Stomach (tissue), 9 donors: ENCODE data around the gene SEMA5A. TPM values are rescaled to one million over a fixed set of nuclear protein-coding genes. Genes with fewer than 3 reads are reported as not detected.

Experiments
- DNase-seq, 2 donors: peaks; one replicate each; pipeline versions ENCODE4 v3.0.0 to v3.0.0-alpha.2; 2013 to 2019
- H3K27ac ChIP-seq, 5 donors: fragments of 200-600 bp in 4 of 5; sonication (generic) in 4 of 5; one replicate each; pipeline ENCODE4 v1.5.1; 2013 to 2019; ENCODE audit warnings: mild to moderate bottlenecking in 1 of 5, moderate library complexity in 1 of 5
- H3K27me3 ChIP-seq, 3 donors: fragments of 200-600 bp; sonication (generic); one replicate each; pipeline ENCODE4 v1.5.1; 2017 to 2019; ENCODE audit warnings: mixed run types in 1 of 3
- H3K36me3 ChIP-seq, 4 donors: fragments of 200-600 bp; sonication (generic); 1 replicate in 3 of 4; 2 replicates in 1 of 4; pipeline ENCODE4 v1.5.1; 2016 to 2019
- H3K4me1 ChIP-seq, 4 donors: fragments of 200-600 bp; sonication (generic); one replicate each; pipeline ENCODE4 v1.5.1; 2016 to 2019
- H3K4me3 ChIP-seq, 4 donors: fragments of 200-600 bp; sonication (generic) in 3 of 4; one replicate each; pipeline ENCODE4 v1.5.1; 2016 to 2019; ENCODE audit warnings: mild to moderate bottlenecking in 1 of 4
- H3K9me3 ChIP-seq, 4 donors: fragments of 200-600 bp; sonication (generic); one replicate each; pipeline ENCODE4 v1.5.1; 2016 to 2019
- CTCF ChIP-seq, 7 experiments: fragments of 450-650 bp in 4 of 7; fragments of 200-600 bp in 3 of 7; sonication (generic) in 3 of 7; IDR thresholded peaks; one replicate each; pipeline ENCODE4 v1.5.1; 2016 to 2019; ENCODE audit warnings: antibody characterized with exemption in 7 of 7, control low read depth in 2 of 7, mild to moderate bottlenecking in 1 of 7
- EP300 ChIP-seq: sonication (generic); formaldehyde crosslinking; IDR thresholded peaks from one replicate; pipeline ENCODE4 v1.6.1; 2017; ENCODE audit warnings: antibody characterized with exemption
- POLR2A ChIP-seq, 4 donors: fragments of 450-650 bp; IDR thresholded peaks; one replicate each; pipeline ENCODE4 v1.6.1; 2016; ENCODE audit warnings: antibody characterized with exemption in 4 of 4, control low read depth in 2 of 4, mild to moderate bottlenecking in 1 of 4, moderate library complexity in 1 of 4
- POLR2AphosphoS5 ChIP-seq, 3 donors: sonication (generic); formaldehyde crosslinking; IDR thresholded peaks; one replicate each; pipeline ENCODE4 v1.6.1; 2016; ENCODE audit warnings: antibody characterized with exemption in 3 of 3
- WGBS, 5 donors: extraction: QIAGEN DNeasy Blood & Tissue Kit in 3 of 5; methylation state at CpG; one replicate each; pipeline versions ENCODE4 v1.1.5 to v1.1.7; 2013 to 2018; 5-methylcytosine and 5-hydroxymethylcytosine counted together
- intact Hi-C: fragments of 100-400 bp; cut with DNase I; formaldehyde crosslinking; loops from one replicate; pipeline ENCODE4 v1.15.1; 2023; ENCODE audit warnings: low total_unique reads
- polyA plus RNA-seq, 3 donors: library from polyadenylated mRNA; stranded (reverse); fragments of 200-250 nt; gene quantifications; one replicate each; pipeline ENCODE4 v1.2.3, GENCODE V29; 2013
- total RNA-seq, 5 donors: library from RNA; depleted of rRNA; stranded (reverse); fragments of >200 nt; gene quantifications; one replicate each; pipeline versions ENCODE4 v1.1.0 to v1.2.3, GENCODE V29; 2014 to 2016
- donor health status: healthy with polysubstance abuse.
- donor health status: Bipolar disorder and iron deficiency.
- donor health status: healthy.

The SEMA5A gene
- total and polyA plus RNA-seq, 8 donors, result 0.62 to 26.4 (median 3.2) TPM

DNA sequence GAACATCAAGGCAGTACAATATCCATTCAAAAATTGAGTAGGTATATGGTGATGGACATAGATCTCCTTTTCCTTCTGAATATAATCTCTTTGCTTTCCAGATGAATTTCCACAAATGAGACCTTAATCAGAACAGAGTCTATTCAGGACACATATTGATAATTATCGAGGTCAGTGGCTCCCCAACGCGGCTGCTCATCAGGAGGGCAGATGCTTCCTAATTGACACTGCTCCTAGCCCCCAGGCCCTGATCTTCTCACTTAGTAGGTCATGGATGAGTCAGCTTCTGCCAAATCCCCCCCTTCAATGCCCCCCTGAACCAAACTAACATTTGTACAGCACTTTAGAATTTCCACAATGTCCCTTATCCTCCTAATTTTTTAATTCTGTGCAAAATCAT lies 51.6 kb downstream of the SEMA5A start:
- DNase-seq, result no peak
- no peaks in the 10 kb centered on the region for H3K36me3 ChIP-seq
- TF ChIP-seq EP300 (no peak), POLR2A (IDR thresholded peaks at IDR 0.05) (no peak), POLR2AphosphoS5 (IDR thresholded peaks at IDR 0.05) (no peak), CTCF (IDR thresholded peaks at IDR 0.05) (no peak)
- 86 to 94% (median 92%) methylated on average over 3 of the region's 3 CpGs for WGBS, 5 donors
- no peaks in the 10 kb centered on the region for H3K27me3 ChIP-seq
- no peaks in the 10 kb centered on the region for H3K4me1 ChIP-seq
- H3K27ac ChIP-seq, result no peak overlapping the region
- intact Hi-C loops, result no loop called here
- H3K4me3 ChIP-seq, result no peak overlapping the region
- H3K9me3 ChIP-seq, result no peaks in the 10 kb centered on the region

DNA sequence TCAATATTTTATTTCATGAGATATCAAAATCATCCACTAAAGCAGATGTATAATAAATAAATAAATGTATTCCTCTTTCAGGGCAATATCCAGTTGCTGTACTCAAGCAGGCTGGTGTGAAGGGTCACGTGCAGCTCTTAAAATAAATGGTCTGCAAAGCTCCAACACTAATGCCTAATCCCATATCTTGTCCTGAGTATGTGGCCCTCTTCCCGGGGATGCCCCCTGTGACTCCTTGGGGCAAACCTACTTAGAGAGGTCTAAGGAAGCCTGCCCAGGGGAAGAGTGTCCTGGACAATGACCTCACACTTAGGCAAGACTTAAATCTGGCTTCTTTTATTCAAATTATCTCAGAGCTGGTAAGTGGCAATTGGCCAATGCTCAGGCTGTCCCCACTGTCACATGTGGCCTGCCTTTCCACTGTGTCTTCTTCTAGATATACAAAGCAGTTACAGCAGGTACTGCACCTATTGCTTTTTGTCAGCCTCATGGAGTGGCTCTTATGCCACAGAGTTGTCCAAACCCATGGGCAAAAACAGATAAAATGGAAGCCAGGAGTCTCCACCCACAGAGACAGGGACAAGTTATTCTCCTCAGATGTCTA lies 55.3 kb downstream of the SEMA5A start:
- Histone ChIP-seq H3K9me3 (no peaks in the 10 kb centered on the region), H3K27ac (no peak overlapping the region), H3K4me3 (no peak overlapping the region), H3K4me1 (no peaks in the 10 kb centered on the region), H3K27me3 (no peaks in the 10 kb centered on the region), H3K36me3 (no peaks in the 10 kb centered on the region)
- intact Hi-C loops, result no loop called here
- TF ChIP-seq CTCF (IDR thresholded peaks at IDR 0.05), result no peak
- no peak for TF ChIP-seq POLR2AphosphoS5 (IDR thresholded peaks at IDR 0.05)
- TF ChIP-seq EP300, result no peak
- TF ChIP-seq POLR2A (IDR thresholded peaks at IDR 0.05), result no peak
- no peak for DNase-seq
- 70 to 94% (median 78%) methylated on average over 2 of the region's 2 CpGs for WGBS, 5 donors

GRCh38 chr5:9483779-9484178 lies 62.1 kb downstream of the SEMA5A start:
- H3K27ac ChIP-seq, result no peak overlapping the region
- H3K4me1 ChIP-seq, result no peaks in the 10 kb centered on the region
- DNase-seq, result peak in 1 of 2 donors; percentile 16
- 56 to 73% (median 67%) methylated on average over 3 of the region's 3 CpGs for WGBS, 5 donors
- H3K9me3 ChIP-seq, result peaks cover 0 to 11% (median 7%) of the 10 kb centered on the region in 4 donors
- no peaks in the 10 kb centered on the region for H3K36me3 ChIP-seq
- intact Hi-C loops, result no loop called here
- TF ChIP-seq POLR2AphosphoS5 (IDR thresholded peaks at IDR 0.05) (no peak), EP300 (no peak), POLR2A (IDR thresholded peaks at IDR 0.05) (no peak), CTCF (IDR thresholded peaks at IDR 0.05) (no peak)
- no peaks in the 10 kb centered on the region for H3K27me3 ChIP-seq
- no peak overlapping the region for H3K4me3 ChIP-seq

- Histone ChIP-seq H3K9me3 (peaks cover 0 to 15% (median 12%) of the 10 kb centered on the region in 4 donors), H3K27ac (no peak overlapping the region), H3K4me3 (no peak overlapping the region), H3K27me3 (no peaks in the 10 kb centered on the region), H3K36me3 (no peaks in the 10 kb centered on the region), H3K4me1 (no peaks in the 10 kb centered on the region)
- WGBS, 5 donors, result 30 to 61% (median 41%) methylated on average over 3 of the region's 3 CpGs
- DNase-seq, result no peak
- TF ChIP-seq POLR2AphosphoS5 (IDR thresholded peaks at IDR 0.05) (no peak), EP300 (no peak), POLR2A (IDR thresholded peaks at IDR 0.05) (no peak), CTCF (IDR thresholded peaks at IDR 0.05) (no peak)
- intact Hi-C loops, result no loop called here
Observed at GRCh38 chr5:9483243-9483642, 62.6 kb downstream of the SEMA5A start.
